ENCODE measurements around the gene ATP1B1. TPM values are rescaled to one million over a fixed set of nuclear protein-coding genes. Genes with fewer than 3 reads are reported as not detected.
A peak's percentile ranks its signal among the peaks of the same experiment; 100 is the strongest.

Gene ATP1B1
- total RNA-seq, 1 donor from 2014 or later: 125 TPM

GRCh38 chr1:169094897-169095569 lies 11.5 kb upstream of the ATP1B1 start:
- peak; percentile 69 for ATAC-seq

- no peak for ATAC-seq
Measured at GRCh38 chr1:169098380-169098779, 8.1 kb upstream of the ATP1B1 start.

- no peak for ATAC-seq
Measured at GRCh38 chr1:169099561-169099960, 6.9 kb upstream of the ATP1B1 start.

GRCh38 chr1:169100208-169100607 lies 6.3 kb upstream of the ATP1B1 start:
- no peak for ATAC-seq

- ATAC-seq: no peak
Measured at GRCh38 chr1:169100651-169101088, 5.8 kb upstream of the ATP1B1 start.

- ATAC-seq: peak; percentile 8
Measured at GRCh38 chr1:169102567-169102966, 3.9 kb upstream of the ATP1B1 start.

- no peak for ATAC-seq
Measured at GRCh38 chr1:169103002-169103401, 3.5 kb upstream of the ATP1B1 start.

GRCh38 chr1:169103480-169103893 lies 3.0 kb upstream of the ATP1B1 start:
- ATAC-seq: peak; percentile 27

- ATAC-seq: no peak
Measured at GRCh38 chr1:169105087-169105433, 1.4 kb upstream of the ATP1B1 start.

- ATAC-seq: peak; percentile 62
Measured at GRCh38 chr1:169105434-169106094, 926 bp upstream of the ATP1B1 start.

- ATAC-seq: no peak
Measured at GRCh38 chr1:169106921-169107602, 572 bp downstream of the ATP1B1 start.

- no peak for ATAC-seq
Measured at GRCh38 chr1:169107603-169108208, 1.2 kb downstream of the ATP1B1 start.

GRCh38 chr1:169108223-169108622 lies 1.7 kb downstream of the ATP1B1 start:
- ATAC-seq: no peak

- ATAC-seq: no peak
Measured at GRCh38 chr1:169108863-169109560, 2.5 kb downstream of the ATP1B1 start.

- peak; percentile 33 for ATAC-seq
Measured at GRCh38 chr1:169109561-169110134, 3.2 kb downstream of the ATP1B1 start.

GRCh38 chr1:169110236-169110635 lies 3.7 kb downstream of the ATP1B1 start:
- ATAC-seq: no peak

- ATAC-seq: no peak
Measured at GRCh38 chr1:169110689-169111447, 4.4 kb downstream of the ATP1B1 start.

- ATAC-seq: no peak
Measured at GRCh38 chr1:169111472-169111871, 5.0 kb downstream of the ATP1B1 start.

- ATAC-seq: no peak
Measured at GRCh38 chr1:169112241-169112640, 5.8 kb downstream of the ATP1B1 start.

- ATAC-seq: no peak
Measured at GRCh38 chr1:169113613-169114119, 7.2 kb downstream of the ATP1B1 start.

- peak; percentile 93 for ATAC-seq
Measured at GRCh38 chr1:169115891-169116585, 9.5 kb downstream of the ATP1B1 start.

Data from esophagus mucosa (tissue), 1 donor.